ENCODE results near the gene TMEM215. TPM values are rescaled to one million over a fixed set of nuclear protein-coding genes. Genes with fewer than 3 reads are reported as not detected.

The TMEM215 gene
- total and polyA plus RNA-seq, 3 donors from 2014 or later: 2.2 to 5.2 (median 3.1) TPM

DNA sequence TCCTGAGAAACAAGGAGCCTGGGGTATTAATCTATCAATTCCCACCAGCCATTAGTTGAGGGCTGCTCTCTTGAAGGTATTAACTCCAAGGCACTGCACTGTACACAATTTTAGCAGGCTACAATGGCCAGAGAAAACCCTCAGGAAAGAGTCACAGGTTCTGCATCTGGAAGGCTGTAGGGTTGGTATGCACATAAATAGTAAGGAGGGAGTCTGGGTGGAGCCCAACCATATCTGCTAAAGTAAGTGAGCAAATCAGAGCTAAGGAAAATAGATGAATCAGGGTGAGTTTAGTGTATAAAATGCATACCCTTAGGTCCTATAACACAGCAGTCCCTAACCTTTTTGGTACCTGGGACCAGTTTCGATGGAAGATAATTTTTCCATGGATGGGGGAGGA lies 18.2 kb downstream of the TMEM215 start:
- Histone ChIP-seq H3K27me3 (no peaks in the 10 kb centered on the region), H3K27ac (no peak overlapping the region), H3K36me3 (ENCODE audit: low read depth, missing control alignments) (no peaks in the 10 kb centered on the region), H3K4me1 (no peaks in the 10 kb centered on the region), H3K4me3 (no peak overlapping the region), H3K9me3 (no peaks in the 10 kb centered on the region)
- intact Hi-C loops (cut with DNase I; ENCODE audit: low total_unique reads): no loop called here
- WGBS, 2 donors: 75 to 83% methylated on average over 1 of the region's 1 CpG
- DNase-seq: no peak
- no peak for TF ChIP-seq POLR2A (IDR thresholded peaks at IDR 0.05)
- TF ChIP-seq CTCF (IDR thresholded peaks at IDR 0.05): no peak

DNA sequence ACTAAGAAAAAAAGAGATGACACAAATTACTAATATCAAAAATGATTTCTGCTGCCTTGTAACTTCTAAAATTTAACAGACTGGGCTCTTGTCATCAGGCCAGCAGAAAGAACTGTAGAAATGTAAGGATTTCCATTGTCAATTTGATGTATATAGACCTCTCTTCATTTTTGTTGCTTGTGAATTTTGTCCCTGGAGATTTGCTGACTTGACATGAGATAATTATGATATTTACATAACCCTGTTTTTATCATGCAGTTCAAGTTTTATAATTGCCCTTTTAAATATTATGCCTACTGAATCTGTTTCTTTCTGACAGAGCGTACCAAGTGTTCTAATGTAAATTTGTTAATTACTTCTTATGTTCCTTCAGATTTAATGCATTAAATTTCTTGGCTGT lies 23.9 kb downstream of the TMEM215 start:
- no peaks in the 10 kb centered on the region for H3K9me3 ChIP-seq
- H3K27me3 ChIP-seq: no peaks in the 10 kb centered on the region
- H3K4me1 ChIP-seq: no peaks in the 10 kb centered on the region
- H3K27ac ChIP-seq: no peak overlapping the region
- DNase-seq: no peak
- WGBS, 2 donors: 94 to 97% methylated on average over 1 of the region's 1 CpG
- intact Hi-C loops (cut with DNase I; ENCODE audit: low total_unique reads): no loop called here
- TF ChIP-seq CTCF (IDR thresholded peaks at IDR 0.05) (no peak), POLR2A (IDR thresholded peaks at IDR 0.05) (no peak)
- no peak overlapping the region for H3K4me3 ChIP-seq
- no peaks in the 10 kb centered on the region for H3K36me3 ChIP-seq (ENCODE audit: low read depth, missing control alignments)

DNA sequence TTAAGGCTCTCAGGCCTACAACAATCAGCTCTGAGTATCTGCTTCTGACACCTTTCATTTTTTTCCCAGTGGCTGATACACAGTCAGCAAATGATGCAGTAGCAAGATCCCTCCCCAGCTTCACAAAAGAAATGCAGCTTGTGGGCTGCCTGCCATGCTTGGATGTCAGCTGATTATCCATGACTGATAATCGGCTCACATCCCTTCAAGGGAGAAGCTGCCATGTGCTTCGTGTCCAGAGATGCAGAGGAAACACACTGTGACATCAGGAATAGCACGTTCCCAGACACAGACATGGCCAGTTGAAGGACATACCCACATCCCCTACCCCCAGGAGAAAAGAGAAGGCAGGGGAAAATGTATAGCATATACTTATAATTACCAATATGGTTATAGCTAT lies 27.9 kb downstream of the TMEM215 start:
- TF ChIP-seq POLR2A (IDR thresholded peaks at IDR 0.05) (no peak), CTCF (IDR thresholded peaks at IDR 0.05) (no peak)
- H3K4me1 ChIP-seq: no peaks in the 10 kb centered on the region
- no peak overlapping the region for H3K27ac ChIP-seq
- no peaks in the 10 kb centered on the region for H3K27me3 ChIP-seq
- intact Hi-C loops (cut with DNase I; ENCODE audit: low total_unique reads): no loop called here
- 49 to 53% methylated on average over 3 of the region's 3 CpGs for WGBS, 2 donors
- DNase-seq: no peak
- H3K9me3 ChIP-seq: no peaks in the 10 kb centered on the region
- H3K36me3 ChIP-seq (ENCODE audit: low read depth, missing control alignments): no peaks in the 10 kb centered on the region
- no peak overlapping the region for H3K4me3 ChIP-seq

DNA sequence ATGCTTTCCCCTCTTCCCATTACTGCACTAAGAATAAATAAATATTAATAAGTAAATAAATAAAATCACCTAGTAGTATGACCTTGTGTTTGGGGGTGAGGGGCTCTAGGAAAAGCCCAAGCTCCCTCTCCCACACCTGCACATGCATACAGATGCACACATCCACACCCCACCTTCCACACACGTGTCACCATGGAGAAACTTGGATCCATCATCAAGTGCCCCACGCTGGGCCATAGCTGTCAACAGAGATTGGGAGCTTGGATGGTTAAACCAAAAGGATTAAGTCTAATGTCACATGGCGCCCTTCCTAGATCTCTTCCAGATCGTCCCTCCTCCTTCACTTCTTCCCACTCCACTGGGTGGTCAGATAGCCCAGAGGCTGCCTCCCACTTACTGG lies 37.0 kb downstream of the TMEM215 start:
- Histone ChIP-seq H3K27me3 (no peaks in the 10 kb centered on the region), H3K4me1 (no peaks in the 10 kb centered on the region), H3K4me3 (no peak overlapping the region), H3K9me3 (no peaks in the 10 kb centered on the region), H3K36me3 (ENCODE audit: low read depth, missing control alignments) (no peaks in the 10 kb centered on the region), H3K27ac (no peak overlapping the region)
- no peak for TF ChIP-seq POLR2A (IDR thresholded peaks at IDR 0.05)
- DNase-seq: no peak
- WGBS, 2 donors: 74 to 78% methylated on average over 4 of the region's 4 CpGs
- intact Hi-C loops (cut with DNase I; ENCODE audit: low total_unique reads): no loop called here

DNA sequence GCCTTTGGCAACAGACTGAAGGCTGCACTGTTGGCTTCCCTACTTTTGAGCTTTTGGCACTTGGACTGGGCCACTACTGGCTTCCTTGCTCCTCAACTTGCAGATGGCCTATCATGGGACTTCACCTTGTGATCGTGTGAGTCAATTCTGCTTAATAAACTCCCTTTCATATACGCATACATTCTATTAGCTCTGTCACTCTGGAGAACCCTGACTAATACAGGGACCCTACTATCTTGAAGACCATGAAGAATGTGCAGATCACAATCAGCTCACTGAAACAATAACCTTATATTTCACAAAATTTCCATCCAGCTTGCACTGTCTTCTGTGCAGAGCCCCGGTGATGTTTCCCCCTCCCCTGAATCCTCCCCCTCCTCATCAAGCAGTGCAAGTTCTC lies 39.8 kb downstream of the TMEM215 start:
- Histone ChIP-seq H3K27me3 (no peaks in the 10 kb centered on the region), H3K27ac (no peak overlapping the region), H3K4me3 (no peak overlapping the region), H3K36me3 (ENCODE audit: low read depth, missing control alignments) (no peaks in the 10 kb centered on the region), H3K9me3 (no peaks in the 10 kb centered on the region), H3K4me1 (no peaks in the 10 kb centered on the region)
- 82 to 87% methylated on average over 3 of the region's 3 CpGs for WGBS, 2 donors
- intact Hi-C loops (cut with DNase I; ENCODE audit: low total_unique reads): no loop called here
- DNase-seq: no peak
- TF ChIP-seq POLR2A (IDR thresholded peaks at IDR 0.05) (no peak), CTCF (IDR thresholded peaks at IDR 0.05) (no peak)

Data from testis (tissue), 3 donors.